SK-N-SH (cell line): ENCODE measurements around the gene SCGB3A1. TPM values are rescaled to one million over a fixed set of nuclear protein-coding genes. Genes with fewer than 3 reads are reported as not detected.

Experiments
- CTCF ChIA-PET: fragments of 300-600, 350-600 bp; formaldehyde crosslinking; extraction: SDS; loops from one replicate; lab custom pipeline; 2021; lab: Yijun Ruan, JAX
- POLR2A ChIA-PET: fragments of 350-600 bp; sonication (Branson Sonifier 250); formaldehyde crosslinking; extraction: SDS; loops from one replicate; lab custom pipeline; 2020; ENCODE audit warnings: antibody characterized with exemption, inconsistent platforms; lab: Yijun Ruan, JAX
- DNase-seq: peaks from one replicate; pipeline ENCODE4 v3.0.0; 2012
- H2AFZ ChIP-seq: fragments of 200-600 bp; sonication (generic); 2 replicates; pipeline ENCODE4 v1.8.1; 2016; ENCODE audit warnings: antibody characterized with exemption, mild to moderate bottlenecking, low read depth
- H3F3A ChIP-seq: fragments of 200-600 bp; sonication (generic); replicated peaks from 2 replicates; pipeline ENCODE3; 2016; ENCODE audit warnings: antibody characterized with exemption, mild to moderate bottlenecking; ENCODE audit not compliant: insufficient read depth
- H3K27ac ChIP-seq, 2 experiments: fragments of 200-500 bp in 1 of 2; fragments of 200-600 bp in 1 of 2; sonication (Bioruptor generic) in 1 of 2; sonication (generic), shearing (Covaris generic) in 1 of 2; 2 replicates each; pipeline versions ENCODE4 v1.5.1 to v1.6.1; 2014 to 2016; ENCODE audit warnings: low read depth in 2 of 2, inconsistent platforms in 1 of 2, low read length in 1 of 2, mild to moderate bottlenecking in 1 of 2, mixed read lengths in 1 of 2
- H3K27me3 ChIP-seq: fragments of 200-600 bp; sonication (generic), shearing (Covaris generic); 2 replicates; pipeline ENCODE4 v1.6.1; 2016; ENCODE audit warnings: mixed run types; ENCODE audit not compliant: insufficient read depth
- H3K36me3 ChIP-seq, 2 experiments: fragments of 200-500 bp in 1 of 2; fragments of 200-600 bp in 1 of 2; sonication (Bioruptor generic) in 1 of 2; sonication (generic) in 1 of 2; replicated peaks in 1 of 2; 2 replicates each; pipeline versions ENCODE3 to v1.5.1; 2014 to 2016; ENCODE audit warnings: low read length in 1 of 2, mild to moderate bottlenecking in 1 of 2; ENCODE audit not compliant: insufficient read depth in 2 of 2, control insufficient read depth in 1 of 2
- H3K4me1 ChIP-seq, 2 experiments: fragments of 200-500 bp in 1 of 2; fragments of 200-600 bp in 1 of 2; sonication (Bioruptor generic) in 1 of 2; sonication (generic), shearing (Covaris generic) in 1 of 2; 2 replicates each; pipeline versions ENCODE4 v1.5.1 to v1.6.1; 2014 to 2016; ENCODE audit warnings: low read depth in 1 of 2, low read length in 1 of 2, mixed run types in 1 of 2; ENCODE audit not compliant: insufficient read depth in 2 of 2, control insufficient read depth in 1 of 2
- H3K4me2 ChIP-seq: fragments of 200-600 bp; sonication (generic), shearing (Covaris generic); 2 replicates; pipeline ENCODE4 v1.6.1; 2017; ENCODE audit warnings: mixed run types
- H3K4me3 ChIP-seq, 2 experiments: fragments of 200-500 bp in 1 of 2; fragments of 200-600 bp in 1 of 2; sonication (Bioruptor generic) in 1 of 2; sonication (generic), shearing (Covaris generic) in 1 of 2; 2 replicates each; pipeline versions ENCODE4 v1.5.1 to v1.8.1; 2014 to 2016; ENCODE audit warnings: low read depth in 2 of 2, inconsistent platforms in 1 of 2, low read length in 1 of 2, mild to moderate bottlenecking in 1 of 2, mixed read lengths in 1 of 2, moderate library complexity in 1 of 2
- H3K79me2 ChIP-seq: fragments of 200-600 bp; sonication (generic); 2 replicates; pipeline ENCODE4 v1.8.1; 2017; ENCODE audit warnings: mild to moderate bottlenecking; ENCODE audit not compliant: insufficient read depth
- H3K9ac ChIP-seq: fragments of 200-600 bp; sonication (generic); 2 replicates; pipeline ENCODE4 v1.6.1; 2017; ENCODE audit warnings: mixed run types
- H3K9me2 ChIP-seq: fragments of 200-600 bp; sonication (generic); 2 replicates; pipeline ENCODE4 v1.6.1; 2017; ENCODE audit warnings: mixed run types
- H3K9me3 ChIP-seq: fragments of 200-600 bp; sonication (generic); 2 replicates; pipeline ENCODE4 v1.6.1; 2017; ENCODE audit warnings: mixed run types, mild to moderate bottlenecking, moderate library complexity
- H4K20me1 ChIP-seq: fragments of 200-600 bp; sonication (generic); 2 replicates; pipeline ENCODE4 v1.6.1; 2017; ENCODE audit warnings: mild to moderate bottlenecking, mixed run types; ENCODE audit not compliant: insufficient read depth
- ELF1 ChIP-seq: IDR thresholded peaks from 2 replicates; pipeline ENCODE4 v1.4.0; 2012
- FOXJ3 ChIP-seq: sonication (generic); formaldehyde crosslinking; IDR thresholded peaks from 2 replicates; pipeline ENCODE4 v1.5.1; 2020; ENCODE audit warnings: mild to moderate bottlenecking, missing genetic modification reagents
- JUND ChIP-seq: IDR thresholded peaks from 2 replicates; pipeline ENCODE4 v1.4.0; 2012
- MAX ChIP-seq: IDR thresholded peaks from 2 replicates; pipeline ENCODE4 v1.4.0; 2012; ENCODE audit warnings: low read depth
- PBX3 ChIP-seq: IDR thresholded peaks from 2 replicates; pipeline ENCODE4; 2012
- RCOR1 ChIP-seq: fragments of 150-350 bp; IDR thresholded peaks from 2 replicates; pipeline ENCODE4 v1.6.1; 2017; ENCODE audit warnings: antibody characterized with exemption, low read length
- RXRA ChIP-seq: IDR thresholded peaks from 2 replicates; pipeline ENCODE4 v1.4.0; 2012; ENCODE audit warnings: low read depth, mild to moderate bottlenecking, borderline replicate concordance
- SIN3A ChIP-seq: IDR thresholded peaks from 2 replicates; pipeline ENCODE4 v1.6.1; 2012; ENCODE audit warnings: low read depth, mild to moderate bottlenecking, low read length, moderate library complexity, borderline replicate concordance
- TEAD4 ChIP-seq: IDR thresholded peaks from 2 replicates; pipeline ENCODE4 v1.4.0; 2012; ENCODE audit warnings: mild to moderate bottlenecking, borderline replicate concordance; ENCODE audit not compliant: insufficient read depth
- ZBTB33 ChIP-seq: IDR thresholded peaks from 2 replicates; pipeline ENCODE4 v1.4.0; 2012; ENCODE audit warnings: low read depth, borderline replicate concordance
- WGBS: methylation state at CpG from one replicate; pipeline ENCODE4 v1.1.6; 2017; ENCODE audit warnings: low lambda C conversion rate; 5-methylcytosine and 5-hydroxymethylcytosine counted together
- polyA plus RNA-seq, 3 experiments: library from polyadenylated mRNA; depleted of rRNA; stranded (reverse); fragments of >200 nt; gene quantifications; 2 replicates each; pipeline ENCODE4 v1.2.3, GENCODE V29; 2012
- TF ChIP-seq, protein P1 (sequence below): IDR thresholded peaks from 2 replicates; pipeline ENCODE4 v1.6.1; 2012; ENCODE audit warnings: mild to moderate bottlenecking, low read depth, low read length, moderate library complexity
- TF ChIP-seq, protein P2 (sequence below): fragments of 150-350 bp; IDR thresholded peaks from 2 replicates; pipeline ENCODE4 v1.6.1; 2017; ENCODE audit warnings: antibody characterized with exemption, low read length, low read depth, borderline replicate concordance
- TF ChIP-seq, protein P3 (sequence below): fragments of 150-350 bp; IDR thresholded peaks from 2 replicates; pipeline ENCODE4 v1.6.1; 2016; ENCODE audit warnings: mild to moderate bottlenecking, low read depth, low read length
- TF ChIP-seq, protein P4 (sequence below): fragments of 200-600 bp; sonication (generic); IDR thresholded peaks from 2 replicates; pipeline ENCODE4 v1.6.1; 2017; ENCODE audit warnings: antibody characterized with exemption, mild to moderate bottlenecking, moderate library complexity

Gene SCGB3A1, protein sequence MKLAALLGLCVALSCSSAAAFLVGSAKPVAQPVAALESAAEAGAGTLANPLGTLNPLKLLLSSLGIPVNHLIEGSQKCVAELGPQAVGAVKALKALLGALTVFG
- not detected in 2 replicates for polyA plus RNA-seq (2012; rRNA removed)
- polyA plus RNA-seq (2012; cell fraction: cytosol; rRNA removed): 0.08 TPM in 1 of 2 replicates, not detected in the other
- polyA plus RNA-seq (2012; cell fraction: nucleus; rRNA removed): not detected in 2 replicates

- TF ChIP-seq SIN3A: no peak
- TF ChIP-seq, protein P1, sequence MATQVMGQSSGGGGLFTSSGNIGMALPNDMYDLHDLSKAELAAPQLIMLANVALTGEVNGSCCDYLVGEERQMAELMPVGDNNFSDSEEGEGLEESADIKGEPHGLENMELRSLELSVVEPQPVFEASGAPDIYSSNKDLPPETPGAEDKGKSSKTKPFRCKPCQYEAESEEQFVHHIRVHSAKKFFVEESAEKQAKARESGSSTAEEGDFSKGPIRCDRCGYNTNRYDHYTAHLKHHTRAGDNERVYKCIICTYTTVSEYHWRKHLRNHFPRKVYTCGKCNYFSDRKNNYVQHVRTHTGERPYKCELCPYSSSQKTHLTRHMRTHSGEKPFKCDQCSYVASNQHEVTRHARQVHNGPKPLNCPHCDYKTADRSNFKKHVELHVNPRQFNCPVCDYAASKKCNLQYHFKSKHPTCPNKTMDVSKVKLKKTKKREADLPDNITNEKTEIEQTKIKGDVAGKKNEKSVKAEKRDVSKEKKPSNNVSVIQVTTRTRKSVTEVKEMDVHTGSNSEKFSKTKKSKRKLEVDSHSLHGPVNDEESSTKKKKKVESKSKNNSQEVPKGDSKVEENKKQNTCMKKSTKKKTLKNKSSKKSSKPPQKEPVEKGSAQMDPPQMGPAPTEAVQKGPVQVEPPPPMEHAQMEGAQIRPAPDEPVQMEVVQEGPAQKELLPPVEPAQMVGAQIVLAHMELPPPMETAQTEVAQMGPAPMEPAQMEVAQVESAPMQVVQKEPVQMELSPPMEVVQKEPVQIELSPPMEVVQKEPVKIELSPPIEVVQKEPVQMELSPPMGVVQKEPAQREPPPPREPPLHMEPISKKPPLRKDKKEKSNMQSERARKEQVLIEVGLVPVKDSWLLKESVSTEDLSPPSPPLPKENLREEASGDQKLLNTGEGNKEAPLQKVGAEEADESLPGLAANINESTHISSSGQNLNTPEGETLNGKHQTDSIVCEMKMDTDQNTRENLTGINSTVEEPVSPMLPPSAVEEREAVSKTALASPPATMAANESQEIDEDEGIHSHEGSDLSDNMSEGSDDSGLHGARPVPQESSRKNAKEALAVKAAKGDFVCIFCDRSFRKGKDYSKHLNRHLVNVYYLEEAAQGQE: no peak
- no peak for TF ChIP-seq PBX3
- no peak for TF ChIP-seq ELF1
- TF ChIP-seq FOXJ3 (CRISPR knock-in tag): no peak
- TF ChIP-seq TEAD4: no peak
- no peak for TF ChIP-seq RXRA
- TF ChIP-seq, protein P2, sequence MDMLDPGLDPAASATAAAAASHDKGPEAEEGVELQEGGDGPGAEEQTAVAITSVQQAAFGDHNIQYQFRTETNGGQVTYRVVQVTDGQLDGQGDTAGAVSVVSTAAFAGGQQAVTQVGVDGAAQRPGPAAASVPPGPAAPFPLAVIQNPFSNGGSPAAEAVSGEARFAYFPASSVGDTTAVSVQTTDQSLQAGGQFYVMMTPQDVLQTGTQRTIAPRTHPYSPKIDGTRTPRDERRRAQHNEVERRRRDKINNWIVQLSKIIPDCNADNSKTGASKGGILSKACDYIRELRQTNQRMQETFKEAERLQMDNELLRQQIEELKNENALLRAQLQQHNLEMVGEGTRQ: no peak
- TF ChIP-seq, protein P3, sequence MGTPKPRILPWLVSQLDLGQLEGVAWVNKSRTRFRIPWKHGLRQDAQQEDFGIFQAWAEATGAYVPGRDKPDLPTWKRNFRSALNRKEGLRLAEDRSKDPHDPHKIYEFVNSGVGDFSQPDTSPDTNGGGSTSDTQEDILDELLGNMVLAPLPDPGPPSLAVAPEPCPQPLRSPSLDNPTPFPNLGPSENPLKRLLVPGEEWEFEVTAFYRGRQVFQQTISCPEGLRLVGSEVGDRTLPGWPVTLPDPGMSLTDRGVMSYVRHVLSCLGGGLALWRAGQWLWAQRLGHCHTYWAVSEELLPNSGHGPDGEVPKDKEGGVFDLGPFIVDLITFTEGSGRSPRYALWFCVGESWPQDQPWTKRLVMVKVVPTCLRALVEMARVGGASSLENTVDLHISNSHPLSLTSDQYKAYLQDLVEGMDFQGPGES: no peak
- no peak for TF ChIP-seq ZBTB33
- TF ChIP-seq, protein P4, sequence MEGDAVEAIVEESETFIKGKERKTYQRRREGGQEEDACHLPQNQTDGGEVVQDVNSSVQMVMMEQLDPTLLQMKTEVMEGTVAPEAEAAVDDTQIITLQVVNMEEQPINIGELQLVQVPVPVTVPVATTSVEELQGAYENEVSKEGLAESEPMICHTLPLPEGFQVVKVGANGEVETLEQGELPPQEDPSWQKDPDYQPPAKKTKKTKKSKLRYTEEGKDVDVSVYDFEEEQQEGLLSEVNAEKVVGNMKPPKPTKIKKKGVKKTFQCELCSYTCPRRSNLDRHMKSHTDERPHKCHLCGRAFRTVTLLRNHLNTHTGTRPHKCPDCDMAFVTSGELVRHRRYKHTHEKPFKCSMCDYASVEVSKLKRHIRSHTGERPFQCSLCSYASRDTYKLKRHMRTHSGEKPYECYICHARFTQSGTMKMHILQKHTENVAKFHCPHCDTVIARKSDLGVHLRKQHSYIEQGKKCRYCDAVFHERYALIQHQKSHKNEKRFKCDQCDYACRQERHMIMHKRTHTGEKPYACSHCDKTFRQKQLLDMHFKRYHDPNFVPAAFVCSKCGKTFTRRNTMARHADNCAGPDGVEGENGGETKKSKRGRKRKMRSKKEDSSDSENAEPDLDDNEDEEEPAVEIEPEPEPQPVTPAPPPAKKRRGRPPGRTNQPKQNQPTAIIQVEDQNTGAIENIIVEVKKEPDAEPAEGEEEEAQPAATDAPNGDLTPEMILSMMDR: no peak
- no peak for TF ChIP-seq MAX
- TF ChIP-seq RCOR1: no peak
- TF ChIP-seq JUND: no peak
- peak; percentile 57 for DNase-seq
- no peaks in the 10 kb centered on the region for H3K9me2 ChIP-seq
- no peak within 1 kb of the TSS for H2AFZ ChIP-seq
- H3K4me3 ChIP-seq: peak within 1 kb of the TSS in 1 of 2 experiments; percentile 9; a peak in 1 of 4 replicates
- WGBS: 15% methylated on average over 5 of the region's 60 CpGs
- ChIA-PET CTCF (interaction anchor here (1.0 to 5.4 kb wide), 2 partner anchors 15 to 28 kb away, joined by 3 to 21 read pairs; no protein-coding TSS in a partner anchor), POLR2A (no interaction called here)
- no peak within 1 kb of the TSS for H3K9ac ChIP-seq
- no peaks in the 10 kb centered on the region for H3K4me1 ChIP-seq
- H3K79me2 ChIP-seq: no peaks in the 10 kb centered on the region
- H3K27me3 ChIP-seq: peaks cover 53% of the 10 kb centered on the region; the same call in 1 of the 2 replicates
- no peaks in the 10 kb centered on the region for H3F3A ChIP-seq
- H3K27ac ChIP-seq: no peak within 1 kb of the TSS
- no peaks in the 10 kb centered on the region for H3K36me3 ChIP-seq
- peak within 1 kb of the TSS; percentile 47; the same call in 1 of the 2 replicates for H3K4me2 ChIP-seq
- no peaks in the 10 kb centered on the region for H3K9me3 ChIP-seq
- H4K20me1 ChIP-seq: no peaks in the 10 kb centered on the region
Observed at GRCh38 chr5:180591311-180591887, at the start of gene SCGB3A1. TSS of gene SCGB3A1 (minus strand) at chr5:180591499. CDS start at chr5:180591462, 37 bp downstream.
